BLaER1 treated with 17β-estradiol and CSF1 and Interleukin-3, amounts not matched to agents 10 nM and 100 nM (cell line): ENCODE results near the gene TMTC2.

Experiments
- H3K27ac ChIP-seq, 11 experiments: shearing (Covaris generic); formaldehyde crosslinking; 2 replicates each; pipeline ENCODE4 v1.8.1; 2022
- H3K27me3 ChIP-seq, 11 experiments: shearing (Covaris generic); formaldehyde crosslinking; 2 replicates each; pipeline ENCODE4 v1.8.1; 2022
- H3K36me3 ChIP-seq, 11 experiments: shearing (Covaris generic); formaldehyde crosslinking; 2 replicates each; pipeline ENCODE4 v1.8.1; 2022
- H3K4me1 ChIP-seq, 10 experiments: shearing (Covaris generic); formaldehyde crosslinking; 2 replicates each; pipeline ENCODE4 v1.8.1; 2022
- H3K4me2 ChIP-seq, 11 experiments: shearing (Covaris generic); formaldehyde crosslinking; 2 replicates each; pipeline ENCODE4 v1.8.1; 2022
- H3K4me3 ChIP-seq, 10 experiments: shearing (Covaris generic); formaldehyde crosslinking; 2 replicates each; pipeline ENCODE4 v1.8.1; 2022
- H3K9ac ChIP-seq, 11 experiments: shearing (Covaris generic); formaldehyde crosslinking; 2 replicates each; pipeline ENCODE4 v1.8.1; 2022
- H3K9me3 ChIP-seq, 11 experiments: shearing (Covaris generic); formaldehyde crosslinking; replicated peaks in 1 of 11; 2 replicates each; pipeline ENCODE4 v1.8.1; 2022
- H4K20me1 ChIP-seq, 11 experiments: shearing (Covaris generic); formaldehyde crosslinking; 2 replicates each; pipeline ENCODE4 v1.8.1; 2022
- Cebpa-rat ChIP-seq, 11 experiments: shearing (Covaris generic); IDR thresholded peaks; 2 replicates each; pipeline ENCODE4 v1.8.1; 2022

The TMTC2 gene

GRCh38 chr12:83157604-83158003 lies 470.9 kb downstream of the TMTC2 start:
- H3K27me3 ChIP-seq: no peaks in the 10 kb centered on the region
- no peak overlapping the region for H3K9ac ChIP-seq
- H3K9me3 ChIP-seq: no peaks in the 10 kb centered on the region
- no peak overlapping the region for H3K4me2 ChIP-seq
- no peak for TF ChIP-seq Cebpa-rat (IDR thresholded peaks at IDR 0.05)
- H3K36me3 ChIP-seq: no peaks in the 10 kb centered on the region
- H3K4me3 ChIP-seq: no peak overlapping the region
- no peak overlapping the region for H3K27ac ChIP-seq
- no peaks in the 10 kb centered on the region for H3K4me1 ChIP-seq
- H4K20me1 ChIP-seq: no peaks in the 10 kb centered on the region

DNA sequence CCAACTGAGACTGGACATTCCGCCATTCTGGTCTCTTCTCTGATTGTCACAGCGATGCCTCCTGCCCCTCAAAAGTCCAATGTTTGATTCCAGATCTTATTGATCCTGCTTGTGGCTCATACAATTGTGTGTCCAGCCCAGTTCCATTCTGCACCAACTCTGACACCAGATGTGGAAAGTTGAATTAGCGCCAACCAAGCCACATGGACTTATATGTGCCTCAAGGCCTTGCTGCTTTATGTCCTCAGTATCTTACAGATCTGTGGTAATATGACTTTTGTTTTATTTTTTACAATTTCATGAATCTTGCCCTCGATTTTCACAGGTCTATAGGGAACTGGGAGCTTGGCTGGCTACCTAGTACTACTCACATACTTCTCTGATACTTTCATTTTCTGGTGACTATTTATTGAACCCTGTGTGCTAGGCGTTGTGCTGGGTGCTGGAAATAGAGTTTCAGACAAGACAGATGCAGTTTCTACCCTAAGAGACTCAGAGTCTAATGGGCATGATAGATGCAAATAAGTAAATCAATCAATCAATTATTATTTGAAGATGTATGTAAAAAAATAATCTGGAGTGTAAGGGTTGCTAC lies 472.0 kb downstream of the TMTC2 start:
- H3K9me3 ChIP-seq: no peaks in the 10 kb centered on the region
- H3K27me3 ChIP-seq: no peaks in the 10 kb centered on the region
- no peak overlapping the region for H3K4me3 ChIP-seq
- no peak overlapping the region for H3K9ac ChIP-seq
- no peaks in the 10 kb centered on the region for H3K4me1 ChIP-seq
- no peaks in the 10 kb centered on the region for H3K36me3 ChIP-seq
- no peak overlapping the region for H3K4me2 ChIP-seq
- no peak for TF ChIP-seq Cebpa-rat (IDR thresholded peaks at IDR 0.05)
- no peaks in the 10 kb centered on the region for H4K20me1 ChIP-seq
- no peak overlapping the region for H3K27ac ChIP-seq

DNA sequence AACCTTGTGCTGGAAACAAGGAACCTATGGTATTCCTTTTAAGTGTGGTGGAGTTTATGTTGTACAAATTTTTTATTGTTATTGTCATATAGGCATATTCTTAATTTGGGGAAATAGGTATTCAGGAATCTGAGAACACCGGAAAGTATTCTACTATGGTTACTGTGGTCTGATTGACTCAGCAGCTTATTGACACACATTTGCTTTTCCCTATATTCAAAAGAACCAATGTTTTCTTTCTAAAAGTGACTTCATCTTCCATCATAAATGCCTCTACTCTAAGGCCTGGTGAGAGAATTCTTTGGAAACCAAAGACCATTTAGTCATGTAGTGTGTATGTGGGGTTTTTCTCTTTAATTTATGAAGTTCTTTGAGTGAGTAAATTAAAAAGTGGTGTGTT lies 474.8 kb downstream of the TMTC2 start:
- Histone ChIP-seq H3K9ac (no peak overlapping the region), H4K20me1 (no peaks in the 10 kb centered on the region), H3K4me2 (no peak overlapping the region), H3K9me3 (no peaks in the 10 kb centered on the region), H3K36me3 (no peaks in the 10 kb centered on the region), H3K27me3 (no peaks in the 10 kb centered on the region), H3K27ac (no peak overlapping the region), H3K4me3 (no peak overlapping the region), H3K4me1 (no peaks in the 10 kb centered on the region)
- no peak for TF ChIP-seq Cebpa-rat (IDR thresholded peaks at IDR 0.05)

DNA sequence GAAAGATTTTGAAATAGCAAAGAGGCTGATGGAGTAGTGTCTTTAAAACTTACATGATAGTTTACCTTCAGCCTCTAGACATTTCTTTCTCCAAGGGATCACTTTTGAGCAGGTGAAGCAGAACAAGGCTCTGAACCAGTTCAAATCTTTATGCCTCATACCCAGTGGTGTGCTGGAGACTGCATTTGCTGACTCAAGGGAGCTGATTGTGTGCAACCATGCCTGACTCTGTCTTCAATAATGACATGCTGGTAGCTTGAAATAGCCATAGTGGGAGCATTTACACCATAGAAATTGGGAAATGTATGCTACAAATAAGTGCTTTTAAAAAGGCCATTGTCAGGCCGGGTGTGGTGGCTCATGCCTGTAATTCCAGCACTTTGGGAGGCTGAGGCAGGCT lies 482.0 kb downstream of the TMTC2 start:
- Histone ChIP-seq H3K4me3 (no peak overlapping the region), H3K36me3 (no peaks in the 10 kb centered on the region), H3K27ac (no peak overlapping the region), H3K9ac (no peak overlapping the region), H3K4me1 (no peaks in the 10 kb centered on the region; a peak in 1 of 20 replicates), H3K4me2 (no peak overlapping the region), H4K20me1 (no peaks in the 10 kb centered on the region), H3K27me3 (no peaks in the 10 kb centered on the region), H3K9me3 (no peaks in the 10 kb centered on the region)
- no peak for TF ChIP-seq Cebpa-rat (IDR thresholded peaks at IDR 0.05)

- no peak for TF ChIP-seq Cebpa-rat (IDR thresholded peaks at IDR 0.05)
- Histone ChIP-seq H3K27ac (no peak overlapping the region), H3K4me3 (no peak overlapping the region), H4K20me1 (no peaks in the 10 kb centered on the region), H3K4me1 (no peaks in the 10 kb centered on the region; a peak in 1 of 20 replicates), H3K27me3 (no peaks in the 10 kb centered on the region), H3K9me3 (no peaks in the 10 kb centered on the region), H3K4me2 (no peak overlapping the region), H3K36me3 (no peaks in the 10 kb centered on the region), H3K9ac (no peak overlapping the region)
Measured at GRCh38 chr12:83172441-83172840, 485.7 kb downstream of the TMTC2 start.

- H3K27me3 ChIP-seq: no peaks in the 10 kb centered on the region
- no peaks in the 10 kb centered on the region; a peak in 1 of 20 replicates for H3K4me1 ChIP-seq
- no peaks in the 10 kb centered on the region for H3K9me3 ChIP-seq
- H3K9ac ChIP-seq: no peak overlapping the region
- no peak for TF ChIP-seq Cebpa-rat (IDR thresholded peaks at IDR 0.05)
- no peaks in the 10 kb centered on the region for H4K20me1 ChIP-seq
- no peak overlapping the region for H3K4me2 ChIP-seq
- no peaks in the 10 kb centered on the region for H3K36me3 ChIP-seq
- H3K27ac ChIP-seq: no peak overlapping the region
- H3K4me3 ChIP-seq: no peak overlapping the region
Measured at GRCh38 chr12:83172866-83173649, 486.4 kb downstream of the TMTC2 start.

DNA sequence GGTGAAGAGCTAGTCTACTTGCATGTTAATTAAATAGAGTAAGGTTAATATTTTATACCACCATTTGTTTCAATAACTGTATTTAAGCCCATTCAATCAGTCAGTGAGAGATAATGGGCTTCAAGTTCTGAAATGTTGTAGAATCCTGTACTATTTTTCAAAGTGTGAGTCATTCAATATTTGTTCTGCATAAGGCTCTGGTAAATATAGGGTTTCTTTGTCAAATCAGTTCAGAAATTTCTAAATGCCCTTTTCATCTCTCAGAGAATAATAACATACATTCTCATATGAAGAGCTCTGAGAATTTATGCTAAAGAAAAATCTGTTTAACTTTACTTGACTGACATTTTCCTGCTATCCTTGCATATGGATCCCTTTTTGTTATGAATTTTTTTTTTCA lies 493.3 kb downstream of the TMTC2 start:
- Histone ChIP-seq H3K9me3 (no peaks in the 10 kb centered on the region), H3K36me3 (no peaks in the 10 kb centered on the region), H3K9ac (no peak overlapping the region), H4K20me1 (no peaks in the 10 kb centered on the region), H3K4me2 (no peak overlapping the region), H3K27me3 (no peaks in the 10 kb centered on the region), H3K4me1 (no peaks in the 10 kb centered on the region), H3K4me3 (no peak overlapping the region), H3K27ac (no peak overlapping the region)
- TF ChIP-seq Cebpa-rat (IDR thresholded peaks at IDR 0.05): no peak

DNA sequence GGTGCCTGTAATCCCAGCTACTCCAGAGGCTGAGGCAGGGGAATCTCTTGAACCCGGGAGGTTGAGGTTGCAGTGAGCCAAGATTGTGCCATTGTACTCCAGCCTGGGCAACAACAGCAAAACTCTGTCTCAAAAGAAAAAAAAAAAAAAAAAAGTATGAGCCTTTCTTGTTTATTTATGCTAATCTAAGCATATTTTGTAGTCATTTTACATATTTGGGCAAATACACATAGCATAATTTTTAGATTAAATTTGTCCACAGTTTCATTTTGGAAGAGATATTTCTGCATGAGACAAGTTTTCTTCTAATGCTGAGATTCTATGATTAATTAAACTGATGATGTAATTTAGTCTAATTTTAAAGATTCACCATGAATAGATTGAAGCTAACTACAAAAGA lies 494.4 kb downstream of the TMTC2 start:
- H3K4me3 ChIP-seq: no peak overlapping the region
- no peaks in the 10 kb centered on the region for H3K4me1 ChIP-seq
- TF ChIP-seq Cebpa-rat (IDR thresholded peaks at IDR 0.05): no peak
- no peaks in the 10 kb centered on the region for H3K9me3 ChIP-seq
- H4K20me1 ChIP-seq: no peaks in the 10 kb centered on the region
- H3K4me2 ChIP-seq: no peak overlapping the region
- no peak overlapping the region for H3K27ac ChIP-seq
- no peaks in the 10 kb centered on the region for H3K36me3 ChIP-seq
- H3K27me3 ChIP-seq: no peaks in the 10 kb centered on the region
- no peak overlapping the region for H3K9ac ChIP-seq

GRCh38 chr12:83183132-83183531 lies 496.4 kb downstream of the TMTC2 start:
- no peak overlapping the region for H3K4me3 ChIP-seq
- no peaks in the 10 kb centered on the region for H3K27me3 ChIP-seq
- no peaks in the 10 kb centered on the region for H4K20me1 ChIP-seq
- H3K4me2 ChIP-seq: no peak overlapping the region
- no peak for TF ChIP-seq Cebpa-rat (IDR thresholded peaks at IDR 0.05)
- no peak overlapping the region for H3K9ac ChIP-seq
- H3K27ac ChIP-seq: no peak overlapping the region
- no peaks in the 10 kb centered on the region for H3K4me1 ChIP-seq
- H3K36me3 ChIP-seq: no peaks in the 10 kb centered on the region
- H3K9me3 ChIP-seq: no peaks in the 10 kb centered on the region
